ENCODE data around the gene CHRDL2. TPM values are rescaled to one million over a fixed set of nuclear protein-coding genes. Genes with fewer than 3 reads are reported as not detected.

The CHRDL2 gene
- total RNA-seq, 2 experiments from 2014 or later: not detected

DNA sequence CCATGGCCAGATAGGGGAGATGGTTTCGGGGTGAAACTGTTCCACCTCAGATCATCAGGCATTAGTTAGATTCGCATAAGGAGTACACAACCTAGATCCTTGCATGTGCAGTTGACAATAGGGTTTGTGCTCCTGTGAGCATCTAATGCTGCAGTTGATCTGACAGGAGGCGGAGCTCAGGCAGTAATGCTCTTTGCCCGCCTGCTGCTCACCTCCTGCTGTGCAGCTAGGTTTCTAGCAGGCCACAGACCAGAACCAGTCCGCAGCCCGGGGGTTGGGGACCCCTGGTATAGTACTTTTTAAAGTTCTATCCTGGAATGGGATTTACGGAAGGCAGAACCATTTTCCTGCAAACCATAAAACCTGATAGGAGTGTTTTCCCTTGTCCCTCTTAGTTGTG, 84.3 kb downstream of the CHRDL2 start:
- no peak for TF ChIP-seq CTCF (IDR thresholded peaks at IDR 0.05)
- no peak for DNase-seq
- CTCF ChIA-PET: interaction anchor here (1.2 kb wide), 1 partner anchor 56 kb away, joined by 4 read pairs; no protein-coding TSS in a partner anchor
- Mint-ChIP-seq H3K4me3 (no peak overlapping the region), H3K27ac (no peak overlapping the region), H3K9me3 (no peaks in the 10 kb centered on the region), H3K36me3 (ENCODE audit: low read depth) (peaks cover 47% of the 10 kb centered on the region), H3K4me1 (ENCODE audit: low read depth) (no peaks in the 10 kb centered on the region), H3K27me3 (no peaks in the 10 kb centered on the region)
- POLR2A ChIA-PET: no interaction called here
- intact Hi-C loops (cut with micrococcal nuclease): no loop called here
- ATAC-seq: no peak

Small RNAs within 50 kb of the gene (microRNA-seq; reads per million reads assigned to microRNA genes)
- not detected for gene MIR4696 (ENCODE audit: borderline microRNAs expressed, borderline replicate concordance)

Other genes with a start within 250 kb of the CHRDL2 start
- gene LIPT2, start 237.7 kb downstream of the CHRDL2 start, total RNA-seq: 1 to 10 TPM; 5.9 to 6.8 TPM
- 10 to 100 TPM; 56.0 to 67.2 TPM for gene POLD3, start 138.8 kb downstream of the CHRDL2 start, total RNA-seq
- gene RNF169, start 17.4 kb upstream of the CHRDL2 start, total RNA-seq: 10 to 100 TPM; 13.9 to 14.2 TPM
- gene XRRA1, start 217.7 kb upstream of the CHRDL2 start, total RNA-seq: 10 to 100 TPM; 19.0 to 19.3 TPM
- gene SPCS2, start 217.8 kb upstream of the CHRDL2 start, total RNA-seq: 100 to 1,000 TPM in 1 of 2 experiments, 10 to 100 TPM in 1; 99.3 to 117 TPM

Data from activated CD8-positive, alpha-beta T cell treated with anti-CD3 and anti-CD28 coated beads for 36 hours (primary cell).